ENCODE measurements around the gene HSPA1L. TPM values are rescaled to one million over a fixed set of nuclear protein-coding genes. Genes with fewer than 3 reads are reported as not detected.
A peak's percentile ranks its signal among the peaks of the same experiment; 100 is the strongest.

Gene HSPA1L
- polyA plus RNA-seq, 1 donor (not counting 4 experiments of a cell fraction or from before 2014, with no cell fraction given) = 0.60 TPM

DNA sequence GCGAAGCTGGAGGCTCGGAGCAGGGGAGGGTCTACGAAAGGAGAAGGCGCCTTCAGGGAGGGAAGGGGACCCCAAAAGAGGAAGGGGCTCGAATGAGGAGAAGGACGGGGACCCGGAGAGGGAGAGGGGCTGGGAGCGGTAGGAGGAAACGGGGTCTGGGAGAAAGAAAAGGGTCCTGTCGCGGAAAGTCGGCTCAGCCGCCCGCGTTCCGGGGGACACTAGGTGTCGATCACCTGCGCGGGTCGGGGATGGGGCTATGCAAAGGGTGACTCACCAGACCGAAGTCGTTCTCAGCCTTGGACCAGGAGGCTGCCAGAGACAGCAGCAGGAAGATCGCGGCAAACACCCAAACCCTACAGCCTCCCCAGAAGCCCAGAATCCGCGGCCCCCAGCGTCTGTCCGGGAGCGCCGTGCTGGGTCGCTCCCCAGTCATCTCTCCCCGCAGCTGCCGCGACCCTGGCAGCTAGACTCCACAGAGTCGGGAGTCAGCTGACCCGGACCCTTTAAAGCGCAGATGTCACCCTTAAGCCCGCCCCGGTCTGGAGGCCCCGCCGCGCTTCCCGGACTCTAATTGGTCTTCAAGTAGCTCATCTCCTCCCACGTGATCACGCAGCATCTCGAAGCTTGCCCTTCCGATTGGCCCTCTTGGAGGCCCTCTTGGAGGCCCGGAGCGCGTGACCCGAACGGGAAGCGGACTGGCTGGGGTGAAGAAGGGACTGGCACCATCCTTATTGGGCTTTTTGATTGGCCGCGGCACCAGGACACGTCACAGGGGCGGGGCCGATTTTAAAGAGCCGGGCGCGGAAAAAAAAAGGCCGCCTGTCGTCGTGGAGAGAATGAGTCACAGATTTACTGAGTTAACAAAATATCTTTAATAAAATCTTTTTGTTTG is 47.5 kb upstream of the HSPA1L start, which contains the start of gene NEU1:
TSS of gene NEU1 (minus strand) at position 478 of the 892 bp plus-strand sequence. CDS start at position 433, 45 bp downstream.
- Histone ChIP-seq H3K4me1 (ENCODE audit: control insufficient read depth, extremely low read depth, insufficient read depth, low read length) (peaks cover 12% of the 10 kb centered on the region), H3K79me2 (ENCODE audit: control insufficient read depth, insufficient read depth, low read length) (peaks cover 5% of the 10 kb centered on the region), H4K20me1 (ENCODE audit: control insufficient read depth, extremely low read depth, insufficient read depth, low read length) (no peaks in the 10 kb centered on the region), H3K27me3 (ENCODE audit: control insufficient read depth, extremely low read depth, insufficient read depth, low read length) (no peaks in the 10 kb centered on the region), H3K4me3 (ENCODE audit: control insufficient read depth in 2 of 3, extremely low read depth in 1 of 3, insufficient read depth in 2 of 3, low read depth in 1 of 3, low read length in 3 of 3) (peak within 1 kb of the TSS; percentile 63 to 90 (median 89)), H2AFZ (ENCODE audit: control insufficient read depth, low read length) (peak within 1 kb of the TSS; percentile 88), H3K9me1 (ENCODE audit: control insufficient read depth, extremely low read depth, insufficient read depth, low read length) (no peaks in the 10 kb centered on the region), H3K36me3 (ENCODE audit: control insufficient read depth in 2 of 2, extremely low read depth in 1 of 2, insufficient read depth in 2 of 2, low read length in 2 of 2) (peaks cover 11 to 15% of the 10 kb centered on the region in 2 experiments), H3K9ac (ENCODE audit: control insufficient read depth, extremely low read depth, insufficient read depth, low read length) (peak within 1 kb of the TSS; percentile 85), H3K4me2 (ENCODE audit: control insufficient read depth, extremely low read depth, insufficient read depth, low read depth, low read length) (peak within 1 kb of the TSS; percentile 96), H3K27ac (ENCODE audit: control insufficient read depth, insufficient read depth, low read length) (peak within 1 kb of the TSS; percentile 71), H3K9me3 (ENCODE audit: control insufficient read depth, low read depth, low read length) (no peaks in the 10 kb centered on the region)
- FAIRE-seq (peak; percentile 17), DNase-seq (ENCODE audit: low read depth, low spot score) (peak; percentile 99)
- TF ChIP-seq, protein P1, sequence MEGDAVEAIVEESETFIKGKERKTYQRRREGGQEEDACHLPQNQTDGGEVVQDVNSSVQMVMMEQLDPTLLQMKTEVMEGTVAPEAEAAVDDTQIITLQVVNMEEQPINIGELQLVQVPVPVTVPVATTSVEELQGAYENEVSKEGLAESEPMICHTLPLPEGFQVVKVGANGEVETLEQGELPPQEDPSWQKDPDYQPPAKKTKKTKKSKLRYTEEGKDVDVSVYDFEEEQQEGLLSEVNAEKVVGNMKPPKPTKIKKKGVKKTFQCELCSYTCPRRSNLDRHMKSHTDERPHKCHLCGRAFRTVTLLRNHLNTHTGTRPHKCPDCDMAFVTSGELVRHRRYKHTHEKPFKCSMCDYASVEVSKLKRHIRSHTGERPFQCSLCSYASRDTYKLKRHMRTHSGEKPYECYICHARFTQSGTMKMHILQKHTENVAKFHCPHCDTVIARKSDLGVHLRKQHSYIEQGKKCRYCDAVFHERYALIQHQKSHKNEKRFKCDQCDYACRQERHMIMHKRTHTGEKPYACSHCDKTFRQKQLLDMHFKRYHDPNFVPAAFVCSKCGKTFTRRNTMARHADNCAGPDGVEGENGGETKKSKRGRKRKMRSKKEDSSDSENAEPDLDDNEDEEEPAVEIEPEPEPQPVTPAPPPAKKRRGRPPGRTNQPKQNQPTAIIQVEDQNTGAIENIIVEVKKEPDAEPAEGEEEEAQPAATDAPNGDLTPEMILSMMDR (optimal IDR thresholded peaks at IDR 0.05 in 1 of 3, IDR thresholded peaks at IDR 0.05 in 1 of 3, conservative IDR thresholded peaks at IDR 0.05 in 1 of 3; ENCODE audit: extremely low read depth in 1 of 3, insufficient read depth in 2 of 3, low read length in 3 of 3) = no peak
- TF ChIP-seq EZH2 (IDR thresholded peaks at IDR 0.05; ENCODE audit: low read length) = no peak
- dilution Hi-C loops (cut with MboI; ENCODE audit: extremely low pct_ligation_motif_present, low sequenced_read_pairs) = no loop called here

DNA sequence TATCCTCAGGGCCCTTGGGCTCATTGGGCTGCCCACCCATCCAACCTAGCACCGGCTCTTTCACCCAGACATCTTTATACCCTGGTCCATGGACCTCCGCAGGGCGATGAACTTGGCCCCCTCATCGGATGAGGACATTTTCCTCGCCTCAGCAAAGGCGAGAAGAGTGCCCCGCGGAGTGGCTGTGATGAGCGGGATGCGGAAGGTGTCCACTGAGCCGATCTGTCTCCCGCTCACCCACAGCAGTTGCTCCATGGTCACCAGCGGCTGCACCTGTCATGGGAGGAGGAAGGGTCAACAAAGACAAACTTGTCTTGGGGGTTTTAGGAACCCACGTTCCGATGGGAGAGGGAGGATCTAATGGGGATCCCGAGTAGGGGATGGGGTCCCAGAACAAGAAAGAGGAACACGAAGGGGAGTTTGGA is 46.8 kb upstream of the HSPA1L start:
- Histone ChIP-seq H3K9me3 (ENCODE audit: control insufficient read depth, low read depth, low read length) (no peaks in the 10 kb centered on the region), H2AFZ (ENCODE audit: control insufficient read depth, low read length) (peak overlapping the region; percentile 68), H3K27me3 (ENCODE audit: control insufficient read depth, extremely low read depth, insufficient read depth, low read length) (no peaks in the 10 kb centered on the region), H3K4me3 (ENCODE audit: control insufficient read depth in 2 of 3, extremely low read depth in 1 of 3, insufficient read depth in 2 of 3, low read depth in 1 of 3, low read length in 3 of 3) (peak overlapping the region; percentile 63 to 90 (median 89)), H3K27ac (ENCODE audit: control insufficient read depth, insufficient read depth, low read length) (peak overlapping the region; percentile 71), H3K9me1 (ENCODE audit: control insufficient read depth, extremely low read depth, insufficient read depth, low read length) (no peaks in the 10 kb centered on the region), H3K79me2 (ENCODE audit: control insufficient read depth, insufficient read depth, low read length) (peaks cover 5% of the 10 kb centered on the region), H4K20me1 (ENCODE audit: control insufficient read depth, extremely low read depth, insufficient read depth, low read length) (no peaks in the 10 kb centered on the region), H3K9ac (ENCODE audit: control insufficient read depth, extremely low read depth, insufficient read depth, low read length) (peak overlapping the region; percentile 85), H3K4me2 (ENCODE audit: control insufficient read depth, extremely low read depth, insufficient read depth, low read depth, low read length) (peak overlapping the region; percentile 96), H3K36me3 (ENCODE audit: control insufficient read depth in 2 of 2, extremely low read depth in 1 of 2, insufficient read depth in 2 of 2, low read length in 2 of 2) (peaks cover 14 to 15% of the 10 kb centered on the region in 2 experiments), H3K4me1 (ENCODE audit: control insufficient read depth, extremely low read depth, insufficient read depth, low read length) (peaks cover 12% of the 10 kb centered on the region)
- no peak for FAIRE-seq
- TF ChIP-seq, protein P1 (optimal IDR thresholded peaks at IDR 0.05 in 1 of 3, IDR thresholded peaks at IDR 0.05 in 1 of 3, conservative IDR thresholded peaks at IDR 0.05 in 1 of 3; ENCODE audit: extremely low read depth in 1 of 3, insufficient read depth in 2 of 3, low read length in 3 of 3) = no peak
- no peak for TF ChIP-seq EZH2 (IDR thresholded peaks at IDR 0.05; ENCODE audit: low read length)
- DNase-seq (ENCODE audit: low read depth, low spot score) = no peak
- dilution Hi-C loops (cut with MboI; ENCODE audit: extremely low pct_ligation_motif_present, low sequenced_read_pairs) = no loop called here
